Activated B cell treated with CpG ODN at 0.5 μM for 24 hours (primary cell): ENCODE results near the gene ADGRA1. TPM values are rescaled to one million over a fixed set of nuclear protein-coding genes. Genes with fewer than 3 reads are reported as not detected.
"Not testable (repeated sequence)": the region's sequence is repeated elsewhere in the genome, so short reads cannot be mapped to it uniquely, and the experiment has no call there.

Experiments used
- ATAC-seq: fragments of 200-7000 bp; cut with Tn5 transposase; one replicate; pipeline ENCODE4 v1.10.0; 2021; ENCODE audit warnings: low read depth, mild to moderate bottlenecking, moderate library complexity
- CTCF ChIA-PET: fragments of 350-600 bp; sonication (Branson Sonifier 250); formaldehyde crosslinking; loops from one replicate; lab custom pipeline; 2021; ENCODE audit warnings: antibody characterized with exemption; lab: Charles Lee
- POLR2A ChIA-PET: fragments of 350-600 bp; sonication (Branson Sonifier 250); formaldehyde crosslinking; loops from one replicate; lab custom pipeline; 2021; ENCODE audit warnings: antibody characterized with exemption; lab: Charles Lee
- DNase-seq: peaks from one replicate; pipeline ENCODE4 v3.0.0; 2022
- H3K27ac Mint-ChIP-seq: one replicate; pipeline ENCODE4 v1.8.0; 2020; ENCODE audit warnings: mixed read lengths
- H3K27me3 Mint-ChIP-seq: one replicate; pipeline ENCODE4 v1.8.0; 2021; ENCODE audit warnings: mixed read lengths
- H3K36me3 Mint-ChIP-seq: one replicate; pipeline ENCODE4 v1.8.0; 2021; ENCODE audit warnings: low read depth, mixed read lengths
- H3K4me1 Mint-ChIP-seq: one replicate; pipeline ENCODE4 v1.8.0; 2021; ENCODE audit warnings: mixed read lengths
- H3K4me3 Mint-ChIP-seq: one replicate; pipeline ENCODE4 v1.8.0; 2020; ENCODE audit warnings: mild to moderate bottlenecking, mixed read lengths
- H3K9me3 Mint-ChIP-seq: one replicate; pipeline ENCODE4 v1.8.0; 2020; ENCODE audit warnings: mixed read lengths
- CTCF ChIP-seq: fragments of 200-600 bp; IDR thresholded peaks from one replicate; pipeline ENCODE4 v1.8.0; 2022; ENCODE audit warnings: antibody characterized with exemption, mild to moderate bottlenecking
- intact Hi-C: fragments of 100-400 bp; cut with micrococcal nuclease; formaldehyde crosslinking; loops from one replicate; pipeline ENCODE4 v1.15.1; 2024
- total RNA-seq: library from RNA; stranded (reverse); gene quantifications from 2 replicates; pipeline ENCODE4 v1.2.3, GENCODE V29; 2022

The ADGRA1 gene
- total RNA-seq, 1 donor from 2014 or later: not detected

- no peaks in the 10 kb centered on the region for H3K36me3 Mint-ChIP-seq
- CTCF ChIA-PET: no interaction called here
- no peaks in the 10 kb centered on the region for H3K4me1 Mint-ChIP-seq
- TF ChIP-seq CTCF: no peak
- no peak overlapping the region for H3K27ac Mint-ChIP-seq
- DNase-seq (no peak), ATAC-seq (no peak)
- H3K4me3 Mint-ChIP-seq: no peak overlapping the region
- POLR2A ChIA-PET: no interaction called here
- peaks cover 24% of the 10 kb centered on the region for H3K9me3 Mint-ChIP-seq
- intact Hi-C loops: no loop called here
- peaks cover 7% of the 10 kb centered on the region for H3K27me3 Mint-ChIP-seq
These were observed 22.0 kb downstream of the ADGRA1 start for GRCh38 chr10:133109711-133110110.

GRCh38 chr10:133110133-133110532 lies 22.4 kb downstream of the ADGRA1 start:
- POLR2A ChIA-PET: no interaction called here
- peaks cover 24% of the 10 kb centered on the region for H3K9me3 Mint-ChIP-seq
- intact Hi-C loops: no loop called here
- no peaks in the 10 kb centered on the region for H3K4me1 Mint-ChIP-seq
- H3K27me3 Mint-ChIP-seq: peaks cover 4% of the 10 kb centered on the region
- CTCF ChIA-PET: no interaction called here
- no peak overlapping the region for H3K27ac Mint-ChIP-seq
- no peak overlapping the region for H3K4me3 Mint-ChIP-seq
- TF ChIP-seq CTCF: no peak
- DNase-seq (no peak), ATAC-seq (no peak)
- H3K36me3 Mint-ChIP-seq: no peaks in the 10 kb centered on the region

GRCh38 chr10:133110609-133111275 lies 23.0 kb downstream of the ADGRA1 start:
- POLR2A ChIA-PET: no interaction called here
- CTCF ChIA-PET: no interaction called here
- H3K27me3 Mint-ChIP-seq: peaks cover 2% of the 10 kb centered on the region
- no peak overlapping the region for H3K27ac Mint-ChIP-seq
- no peaks in the 10 kb centered on the region for H3K36me3 Mint-ChIP-seq
- H3K4me1 Mint-ChIP-seq: no peaks in the 10 kb centered on the region
- H3K9me3 Mint-ChIP-seq: peaks cover 24% of the 10 kb centered on the region
- no peak for ATAC-seq
- no peak overlapping the region for H3K4me3 Mint-ChIP-seq
- no peak for TF ChIP-seq CTCF
- intact Hi-C loops: no loop called here
- DNase-seq: no peak

GRCh38 chr10:133111640-133112039 lies 23.9 kb downstream of the ADGRA1 start:
- CTCF ChIA-PET, H3K4me1 Mint-ChIP-seq, intact Hi-C loops, ATAC-seq, H3K27me3 Mint-ChIP-seq, POLR2A ChIA-PET, DNase-seq, H3K27ac Mint-ChIP-seq, H3K4me3 Mint-ChIP-seq, H3K36me3 Mint-ChIP-seq: not testable (repeated sequence)
- peaks cover 24% of the 10 kb centered on the region for H3K9me3 Mint-ChIP-seq

- POLR2A ChIA-PET: no interaction called here
These were observed 25.6 kb downstream of the ADGRA1 start for GRCh38 chr10:133113146-133113830.

More at GRCh38 chr10:133113146-133113830, 25.6 kb downstream of the ADGRA1 start:
- no peak for TF ChIP-seq CTCF
- Mint-ChIP-seq H3K27ac (no peak overlapping the region), H3K4me3 (no peak overlapping the region), H3K4me1 (no peaks in the 10 kb centered on the region), H3K27me3 (peaks cover 2% of the 10 kb centered on the region), H3K9me3 (peaks cover 10% of the 10 kb centered on the region), H3K36me3 (no peaks in the 10 kb centered on the region)
- intact Hi-C loops: no loop called here
- DNase-seq (no peak), ATAC-seq (no peak)
- CTCF ChIA-PET: no interaction called here
